Adrenal gland (tissue), 12 donors: Measurements from ENCODE around the gene TRPC5OS. TPM values are rescaled to one million over a fixed set of nuclear protein-coding genes. Genes with fewer than 3 reads are reported as not detected.

Experiments used
- DNase-seq, 7 donors: peaks; one replicate each; pipeline ENCODE4 v3.0.0-alpha.2; 2019 to 2020
- H3K27ac ChIP-seq, 5 donors: fragments of 200-600 bp; sonication (generic) in 4 of 5; 1 replicate in 3 of 5; 2 replicates in 2 of 5; pipeline versions ENCODE4 v1.5.1 to v1.8.0; 2016 to 2020; ENCODE audit warnings: mild to moderate bottlenecking in 1 of 5
- H3K27me3 ChIP-seq: fragments of 200-600 bp; 2 replicates; pipeline ENCODE4 v1.8.0; 2021
- H3K36me3 ChIP-seq, 2 donors: fragments of 200-600 bp; replicated peaks in 1 of 2; 1 replicate in 1 of 2; 2 replicates in 1 of 2; pipeline versions ENCODE4 v1.5.1 to v1.8.0; 2018 to 2022
- H3K4me1 ChIP-seq, 2 donors: fragments of 200-600 bp; replicated peaks in 1 of 2; 1 replicate in 1 of 2; 2 replicates in 1 of 2; pipeline versions ENCODE4 v1.5.1 to v1.8.0; 2018 to 2021
- H3K4me3 ChIP-seq, 4 donors: fragments of 200-600 bp; sonication (generic) in 3 of 4; one replicate each; pipeline ENCODE4 v1.5.1; 2016 to 2018
- H3K9me3 ChIP-seq, 3 donors: fragments of 200-600 bp; sonication (generic) in 1 of 3; replicated peaks in 1 of 3; 1 replicate in 2 of 3; 2 replicates in 1 of 3; pipeline versions ENCODE4 v1.5.1 to v1.8.0; 2016 to 2021
- POLR2A ChIP-seq, 2 donors: fragments of 450-650 bp; IDR thresholded peaks; one replicate each; pipeline ENCODE4 v1.6.1; 2017; ENCODE audit warnings: antibody characterized with exemption in 2 of 2, mild to moderate bottlenecking in 2 of 2, moderate library complexity in 1 of 2
- WGBS, 4 donors: extraction: QIAGEN DNeasy Blood & Tissue Kit in 2 of 4; methylation state at CpG; one replicate each; pipeline versions ENCODE4 v1.1.5 to v1.1.7; 2013 to 2017; 5-methylcytosine and 5-hydroxymethylcytosine counted together
- intact Hi-C, 2 donors: fragments of 100-400 bp; cut with DNase I; formaldehyde crosslinking; loops; one replicate each; pipeline versions ENCODE4 v1.14.1 to v1.15.0; 2022 to 2023
- polyA plus RNA-seq, 3 donors: library from polyadenylated mRNA; stranded (reverse); fragments of 200-250 nt in 2 of 3; fragments of 350-450 nt in 1 of 3; fragmentation: Illumina TruSeq in 1 of 3; extraction: RNeasy Lipid Tissue Mini Kit (QIAGEN cat#74804) in 1 of 3; gene quantifications; one replicate each; pipeline ENCODE4 v1.2.3, GENCODE V29; 2013 to 2014
- total RNA-seq, 9 donors: library from RNA; depleted of rRNA in 4 of 9; stranded (reverse); fragments of >200 nt in 4 of 9; fragments of 120-200 nt in 1 of 9; fragmentation: NEBNext Ultra II Directional in 1 of 9; extraction: Animal tissue kit (Norgen Biotek cat#: 25700) in 1 of 9; gene quantifications; one replicate each; pipeline versions ENCODE4 v1.1.0 to v1.2.4, GENCODE V29; 2013 to 2023
- TF ChIP-seq, protein P1 (sequence below), 6 experiments: fragments of 450-650 bp in 4 of 6; fragments of 200-600 bp in 2 of 6; sonication (generic) in 1 of 6; IDR thresholded peaks; 1 replicate in 5 of 6; 2 replicates in 1 of 6; pipeline versions ENCODE4 v1.5.1 to v1.8.0; 2016 to 2021; ENCODE audit warnings: antibody characterized with exemption in 6 of 6, mild to moderate bottlenecking in 2 of 6, moderate library complexity in 1 of 6
- donor health status: healthy with polysubstance abuse.
- donor health status: Bipolar disorder and iron deficiency.
- donor health status: DM: yes; HTN: yes; CAD: no.
- donor health status: DM: no; HTN: no; CAD: no.
- donor health status: DM: no; HTN: no; CAD: no.
- donor health status: DM: yes; HTN: yes; CAD: no.

Gene TRPC5OS
- total and polyA plus RNA-seq, 12 donors, result 0.03 to 0.38 (median 0.22) TPM; not detected in 9

DNA sequence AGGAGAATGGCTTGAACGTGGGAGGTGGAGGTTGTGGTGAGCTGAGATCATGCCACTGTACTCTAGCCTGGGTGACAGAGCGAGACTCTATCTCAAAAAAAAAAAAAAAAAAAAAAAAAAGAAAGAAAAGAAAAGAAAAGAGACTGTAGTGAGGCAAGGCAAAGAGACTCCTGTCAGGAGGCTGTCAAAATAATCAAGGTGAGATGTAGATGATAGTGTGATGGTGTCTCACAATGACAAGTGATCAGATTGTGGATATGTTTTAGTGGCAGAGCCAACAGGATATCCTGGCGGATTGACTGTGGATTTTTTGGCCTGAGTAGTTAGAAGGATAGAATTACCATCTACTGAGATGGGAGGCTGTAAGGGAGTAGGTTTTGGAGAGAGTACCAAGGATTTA is 12.6 kb downstream of the TRPC5OS start:
- DNase-seq, result no peak
- WGBS, 4 donors, result 58 to 76% (median 72%) methylated on average over 3 of the region's 3 CpGs
- no peaks in the 10 kb centered on the region for H3K36me3 ChIP-seq
- H3K27me3 ChIP-seq, result peaks cover 7% of the 10 kb centered on the region
- no peak for TF ChIP-seq POLR2A (IDR thresholded peaks at IDR 0.05)
- TF ChIP-seq, protein P1, sequence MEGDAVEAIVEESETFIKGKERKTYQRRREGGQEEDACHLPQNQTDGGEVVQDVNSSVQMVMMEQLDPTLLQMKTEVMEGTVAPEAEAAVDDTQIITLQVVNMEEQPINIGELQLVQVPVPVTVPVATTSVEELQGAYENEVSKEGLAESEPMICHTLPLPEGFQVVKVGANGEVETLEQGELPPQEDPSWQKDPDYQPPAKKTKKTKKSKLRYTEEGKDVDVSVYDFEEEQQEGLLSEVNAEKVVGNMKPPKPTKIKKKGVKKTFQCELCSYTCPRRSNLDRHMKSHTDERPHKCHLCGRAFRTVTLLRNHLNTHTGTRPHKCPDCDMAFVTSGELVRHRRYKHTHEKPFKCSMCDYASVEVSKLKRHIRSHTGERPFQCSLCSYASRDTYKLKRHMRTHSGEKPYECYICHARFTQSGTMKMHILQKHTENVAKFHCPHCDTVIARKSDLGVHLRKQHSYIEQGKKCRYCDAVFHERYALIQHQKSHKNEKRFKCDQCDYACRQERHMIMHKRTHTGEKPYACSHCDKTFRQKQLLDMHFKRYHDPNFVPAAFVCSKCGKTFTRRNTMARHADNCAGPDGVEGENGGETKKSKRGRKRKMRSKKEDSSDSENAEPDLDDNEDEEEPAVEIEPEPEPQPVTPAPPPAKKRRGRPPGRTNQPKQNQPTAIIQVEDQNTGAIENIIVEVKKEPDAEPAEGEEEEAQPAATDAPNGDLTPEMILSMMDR (IDR thresholded peaks at IDR 0.05), result no peak
- intact Hi-C loops, result no loop called here
- no peak overlapping the region for H3K27ac ChIP-seq
- H3K9me3 ChIP-seq, result no peaks in the 10 kb centered on the region
- H3K4me3 ChIP-seq, result no peak overlapping the region
- no peaks in the 10 kb centered on the region for H3K4me1 ChIP-seq

GRCh38 chrX:111892375-111892774 is 16.4 kb downstream of the TRPC5OS start:
- intact Hi-C loops, result no loop called here
- no peak for TF ChIP-seq POLR2A (IDR thresholded peaks at IDR 0.05)
- TF ChIP-seq, protein P1 (IDR thresholded peaks at IDR 0.05), result no peak
- no peak overlapping the region for H3K4me3 ChIP-seq
- H3K36me3 ChIP-seq, result no peaks in the 10 kb centered on the region
- no peaks in the 10 kb centered on the region for H3K9me3 ChIP-seq
- H3K27ac ChIP-seq, result no peak overlapping the region
- 50 to 77% (median 70%) methylated on average over 2 of the region's 2 CpGs; no CpG with 5 or more reads in 1 of the 4 donors for WGBS, 4 donors
- DNase-seq, result no peak
- H3K4me1 ChIP-seq, result no peaks in the 10 kb centered on the region
- H3K27me3 ChIP-seq, result peaks cover 13% of the 10 kb centered on the region

DNA sequence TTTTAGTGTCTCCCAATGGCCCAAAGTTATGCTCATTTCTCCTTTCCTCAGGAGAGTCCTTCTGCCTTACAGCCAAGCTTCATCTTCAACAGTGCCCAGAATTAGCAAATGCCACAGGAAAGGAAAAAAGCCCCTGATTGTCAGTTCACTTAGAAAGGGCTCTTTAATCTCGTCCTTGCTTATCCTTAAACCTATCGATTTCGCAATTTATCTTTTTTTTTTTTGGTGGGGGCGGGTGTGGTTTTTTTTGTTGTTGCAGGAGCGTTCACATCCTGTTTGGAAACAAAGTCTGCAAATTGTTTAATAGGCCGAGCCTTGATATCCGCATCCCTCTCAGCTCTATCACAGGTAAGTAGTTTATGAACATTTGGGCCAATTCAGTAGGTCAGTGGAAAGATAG is 20.2 kb downstream of the TRPC5OS start:
- 65 to 71% (median 68%) methylated on average over 7 of the region's 7 CpGs for WGBS, 4 donors
- H3K27ac ChIP-seq, result no peak overlapping the region
- intact Hi-C loops, result no loop called here
- TF ChIP-seq POLR2A (IDR thresholded peaks at IDR 0.05), result no peak
- TF ChIP-seq, protein P1 (IDR thresholded peaks at IDR 0.05), result no peak
- H3K36me3 ChIP-seq, result no peaks in the 10 kb centered on the region
- no peak for DNase-seq
- no peaks in the 10 kb centered on the region for H3K9me3 ChIP-seq
- H3K4me3 ChIP-seq, result no peak overlapping the region
- peaks cover 21% of the 10 kb centered on the region for H3K27me3 ChIP-seq
- H3K4me1 ChIP-seq, result no peaks in the 10 kb centered on the region

DNA sequence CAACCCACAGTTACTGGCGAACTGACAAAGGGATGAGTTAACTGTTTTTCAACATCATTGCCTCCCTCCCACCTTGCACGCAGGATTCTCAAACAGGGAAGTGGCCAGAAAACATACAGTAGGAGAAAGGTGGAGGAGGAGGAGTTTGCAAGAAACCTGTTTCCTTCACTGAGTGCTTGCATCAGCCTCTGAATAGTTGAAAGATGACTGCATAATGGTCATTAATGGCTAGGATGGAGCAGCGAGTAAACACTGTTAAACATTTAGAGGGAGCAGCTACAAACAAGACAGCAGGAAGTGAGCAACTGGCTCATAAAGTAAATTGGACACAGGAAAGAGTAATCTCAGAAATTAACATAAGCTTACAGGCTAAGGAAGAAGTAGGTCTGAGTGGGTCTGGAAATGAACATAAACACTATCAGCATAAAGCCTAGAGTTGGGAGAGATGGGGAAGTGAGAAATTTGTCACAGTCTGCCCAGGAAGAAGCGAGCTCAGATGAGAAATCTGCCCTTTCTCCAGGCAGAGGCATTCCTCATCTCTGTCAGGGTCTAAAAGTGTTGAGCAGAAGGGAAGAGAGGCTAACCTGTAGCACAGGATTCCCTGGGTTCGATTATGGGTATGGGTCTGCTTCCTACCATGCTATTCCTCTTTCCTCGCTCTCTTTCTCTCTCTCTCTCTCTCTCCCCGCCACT is 38.6 kb downstream of the TRPC5OS start:
- H3K9me3 ChIP-seq, result no peaks in the 10 kb centered on the region
- H3K4me3 ChIP-seq, result no peak overlapping the region
- no peaks in the 10 kb centered on the region for H3K36me3 ChIP-seq
- TF ChIP-seq POLR2A (IDR thresholded peaks at IDR 0.05), result no peak
- TF ChIP-seq, protein P1 (IDR thresholded peaks at IDR 0.05), result no peak
- peaks cover 15% of the 10 kb centered on the region for H3K27me3 ChIP-seq
- no peaks in the 10 kb centered on the region for H3K4me1 ChIP-seq
- 50 to 74% (median 61%) methylated on average over 7 of the region's 7 CpGs for WGBS, 4 donors
- H3K27ac ChIP-seq, result no peak overlapping the region
- DNase-seq, result no peak
- intact Hi-C loops, result no loop called here
